PC-9 (cell line): Measurements from ENCODE around the gene PRR3.

Source experiments
- CTCF ChIP-seq: fragments of 200-600 bp; sonication (generic); conservative IDR thresholded peaks from 2 replicates; pipeline ENCODE4 v1.6.1; 2017; ENCODE audit warnings: mixed run types, antibody characterized with exemption, mild to moderate bottlenecking, moderate library complexity
- EZH2 ChIP-seq: fragments of 200-600 bp; sonication (generic); IDR thresholded peaks from 2 replicates; pipeline ENCODE4 v1.8.0; 2017; ENCODE audit warnings: antibody characterized with exemption, low read depth

GRCh38 chr6:30510419-30511168 lies 46.5 kb upstream of the PRR3 start:
- TF ChIP-seq CTCF (no peak), EZH2 (no peak)
